SK-N-SH (cell line): Measurements from ENCODE around the gene TCEANC. TPM values are rescaled to one million over a fixed set of nuclear protein-coding genes. Genes with fewer than 3 reads are reported as not detected.

Experiments
- CTCF ChIA-PET: fragments of 300-600, 350-600 bp; formaldehyde crosslinking; extraction: SDS; loops from one replicate; lab custom pipeline; 2021; lab: Yijun Ruan, JAX
- POLR2A ChIA-PET: fragments of 350-600 bp; sonication (Branson Sonifier 250); formaldehyde crosslinking; extraction: SDS; loops from one replicate; lab custom pipeline; 2020; ENCODE audit warnings: antibody characterized with exemption, inconsistent platforms; lab: Yijun Ruan, JAX
- DNase-seq: peaks from one replicate; pipeline ENCODE4 v3.0.0; 2012
- H2AFZ ChIP-seq: fragments of 200-600 bp; sonication (generic); 2 replicates; pipeline ENCODE4 v1.8.1; 2016; ENCODE audit warnings: antibody characterized with exemption, mild to moderate bottlenecking, low read depth
- H3F3A ChIP-seq: fragments of 200-600 bp; sonication (generic); replicated peaks from 2 replicates; pipeline ENCODE3; 2016; ENCODE audit warnings: antibody characterized with exemption, mild to moderate bottlenecking; ENCODE audit not compliant: insufficient read depth
- H3K27ac ChIP-seq, 2 experiments: fragments of 200-500 bp in 1 of 2; fragments of 200-600 bp in 1 of 2; sonication (Bioruptor generic) in 1 of 2; sonication (generic), shearing (Covaris generic) in 1 of 2; 2 replicates each; pipeline versions ENCODE4 v1.5.1 to v1.6.1; 2014 to 2016; ENCODE audit warnings: low read depth in 2 of 2, inconsistent platforms in 1 of 2, low read length in 1 of 2, mild to moderate bottlenecking in 1 of 2, mixed read lengths in 1 of 2
- H3K27me3 ChIP-seq: fragments of 200-600 bp; sonication (generic), shearing (Covaris generic); 2 replicates; pipeline ENCODE4 v1.6.1; 2016; ENCODE audit warnings: mixed run types; ENCODE audit not compliant: insufficient read depth
- H3K36me3 ChIP-seq, 2 experiments: fragments of 200-500 bp in 1 of 2; fragments of 200-600 bp in 1 of 2; sonication (Bioruptor generic) in 1 of 2; sonication (generic) in 1 of 2; replicated peaks in 1 of 2; 2 replicates each; pipeline versions ENCODE3 to v1.5.1; 2014 to 2016; ENCODE audit warnings: low read length in 1 of 2, mild to moderate bottlenecking in 1 of 2; ENCODE audit not compliant: insufficient read depth in 2 of 2, control insufficient read depth in 1 of 2
- H3K4me1 ChIP-seq, 2 experiments: fragments of 200-500 bp in 1 of 2; fragments of 200-600 bp in 1 of 2; sonication (Bioruptor generic) in 1 of 2; sonication (generic), shearing (Covaris generic) in 1 of 2; 2 replicates each; pipeline versions ENCODE4 v1.5.1 to v1.6.1; 2014 to 2016; ENCODE audit warnings: low read depth in 1 of 2, low read length in 1 of 2, mixed run types in 1 of 2; ENCODE audit not compliant: insufficient read depth in 2 of 2, control insufficient read depth in 1 of 2
- H3K4me2 ChIP-seq: fragments of 200-600 bp; sonication (generic), shearing (Covaris generic); 2 replicates; pipeline ENCODE4 v1.6.1; 2017; ENCODE audit warnings: mixed run types
- H3K4me3 ChIP-seq, 2 experiments: fragments of 200-500 bp in 1 of 2; fragments of 200-600 bp in 1 of 2; sonication (Bioruptor generic) in 1 of 2; sonication (generic), shearing (Covaris generic) in 1 of 2; 2 replicates each; pipeline versions ENCODE4 v1.5.1 to v1.8.1; 2014 to 2016; ENCODE audit warnings: low read depth in 2 of 2, inconsistent platforms in 1 of 2, low read length in 1 of 2, mild to moderate bottlenecking in 1 of 2, mixed read lengths in 1 of 2, moderate library complexity in 1 of 2
- H3K79me2 ChIP-seq: fragments of 200-600 bp; sonication (generic); 2 replicates; pipeline ENCODE4 v1.8.1; 2017; ENCODE audit warnings: mild to moderate bottlenecking; ENCODE audit not compliant: insufficient read depth
- H3K9ac ChIP-seq: fragments of 200-600 bp; sonication (generic); 2 replicates; pipeline ENCODE4 v1.6.1; 2017; ENCODE audit warnings: mixed run types
- H3K9me2 ChIP-seq: fragments of 200-600 bp; sonication (generic); 2 replicates; pipeline ENCODE4 v1.6.1; 2017; ENCODE audit warnings: mixed run types
- H3K9me3 ChIP-seq: fragments of 200-600 bp; sonication (generic); 2 replicates; pipeline ENCODE4 v1.6.1; 2017; ENCODE audit warnings: mixed run types, mild to moderate bottlenecking, moderate library complexity
- H4K20me1 ChIP-seq: fragments of 200-600 bp; sonication (generic); 2 replicates; pipeline ENCODE4 v1.6.1; 2017; ENCODE audit warnings: mild to moderate bottlenecking, mixed run types; ENCODE audit not compliant: insufficient read depth
- CTCF ChIP-seq: fragments of 200-600 bp; sonication (generic); IDR thresholded peaks from 2 replicates; pipeline ENCODE4 v1.6.1; 2017; ENCODE audit warnings: antibody characterized with exemption, mild to moderate bottlenecking, moderate library complexity
- EZH2phosphoT487 ChIP-seq: fragments of 200-600 bp; sonication (generic); IDR thresholded peaks from 2 replicates; pipeline ENCODE4 v1.6.1; 2017; ENCODE audit warnings: low read depth, mixed run types, mild to moderate bottlenecking, antibody characterized with exemption, moderate library complexity, borderline replicate concordance
- FOXM1 ChIP-seq: IDR thresholded peaks from 2 replicates; pipeline ENCODE4 v1.4.0; 2012; ENCODE audit warnings: low read depth, mild to moderate bottlenecking
- GATA2 ChIP-seq: sonication (generic); formaldehyde crosslinking; IDR thresholded peaks from 2 replicates; pipeline ENCODE4 v1.5.0; 2020; ENCODE audit warnings: mild to moderate bottlenecking, missing genetic modification reagents
- IRF3 ChIP-seq: fragments of 150-350 bp; IDR thresholded peaks from 2 replicates; pipeline ENCODE4 v1.6.1; 2016; ENCODE audit warnings: mild to moderate bottlenecking, low read depth, low read length
- JUND ChIP-seq: IDR thresholded peaks from 2 replicates; pipeline ENCODE4 v1.4.0; 2012
- MAX ChIP-seq: IDR thresholded peaks from 2 replicates; pipeline ENCODE4 v1.4.0; 2012; ENCODE audit warnings: low read depth
- MXI1 ChIP-seq: IDR thresholded peaks from 2 replicates; pipeline ENCODE4 v1.6.1; 2012; ENCODE audit warnings: mild to moderate bottlenecking, low read depth, low read length, improper control_type of control experiment
- NFIC ChIP-seq: IDR thresholded peaks from 2 replicates; pipeline ENCODE4 v1.4.0; 2012; ENCODE audit warnings: borderline replicate concordance
- NRF1 ChIP-seq: IDR thresholded peaks from 2 replicates; pipeline ENCODE4 v1.6.1; 2012; ENCODE audit warnings: low read depth, mild to moderate bottlenecking, low read length
- POLR2AphosphoS5 ChIP-seq: IDR thresholded peaks from 2 replicates; pipeline ENCODE4 v1.6.1; 2012; ENCODE audit warnings: low read depth, low read length
- RAD21 ChIP-seq: IDR thresholded peaks from 2 replicates; pipeline ENCODE4 v1.6.1; 2012; ENCODE audit warnings: mild to moderate bottlenecking, low read length
- REST ChIP-seq: IDR thresholded peaks from 2 replicates; pipeline ENCODE4 v1.6.1; 2012; ENCODE audit warnings: mild to moderate bottlenecking, low read depth, low read length, moderate library complexity
- RFX5 ChIP-seq: IDR thresholded peaks from 2 replicates; pipeline ENCODE4 v1.6.1; 2012; ENCODE audit warnings: mild to moderate bottlenecking, improper control_type of control experiment, low read length
- RXRA ChIP-seq: IDR thresholded peaks from 2 replicates; pipeline ENCODE4 v1.4.0; 2012; ENCODE audit warnings: low read depth, mild to moderate bottlenecking, borderline replicate concordance
- SMC3 ChIP-seq: IDR thresholded peaks from 2 replicates; pipeline ENCODE4 v1.6.1; 2012; ENCODE audit warnings: low read depth, low read length, improper control_type of control experiment
- TAF1 ChIP-seq: IDR thresholded peaks from 2 replicates; pipeline ENCODE4 v1.6.1; 2012; ENCODE audit warnings: low read depth, mild to moderate bottlenecking, low read length, moderate library complexity, borderline replicate concordance
- TEAD4 ChIP-seq: IDR thresholded peaks from 2 replicates; pipeline ENCODE4 v1.4.0; 2012; ENCODE audit warnings: mild to moderate bottlenecking, borderline replicate concordance; ENCODE audit not compliant: insufficient read depth
- USF1 ChIP-seq: IDR thresholded peaks from 2 replicates; pipeline ENCODE4 v1.4.0; 2012; ENCODE audit warnings: low read depth, borderline replicate concordance
- ZBTB33 ChIP-seq: IDR thresholded peaks from 2 replicates; pipeline ENCODE4 v1.4.0; 2012; ENCODE audit warnings: low read depth, borderline replicate concordance
- WGBS: methylation state at CpG from one replicate; pipeline ENCODE4 v1.1.6; 2017; ENCODE audit warnings: low lambda C conversion rate; 5-methylcytosine and 5-hydroxymethylcytosine counted together
- polyA plus RNA-seq, 3 experiments: library from polyadenylated mRNA; depleted of rRNA; stranded (reverse); fragments of >200 nt; gene quantifications; 2 replicates each; pipeline ENCODE4 v1.2.3, GENCODE V29; 2012

The TCEANC gene
- polyA plus RNA-seq, 1 of the 3 experiments (the other 2 are of a cell fraction): 0.84 TPM

GRCh38 chrX:13697455-13697854, 44.5 kb downstream of the TCEANC start (continued):
- TF ChIP-seq RFX5: no peak

GRCh38 chrX:13697976-13698375, 45.0 kb downstream of the TCEANC start:
- Histone ChIP-seq H3K79me2 (peaks cover 85% of the 10 kb centered on the region), H3K4me3 (no peak overlapping the region), H3K9me3 (no peaks in the 10 kb centered on the region), H3F3A (no peaks in the 10 kb centered on the region), H3K36me3 (no peaks in the 10 kb centered on the region), H3K27ac (no peak overlapping the region), H3K4me1 (peaks cover 2 to 30% of the 10 kb centered on the region in 2 experiments), H3K27me3 (no peaks in the 10 kb centered on the region), H2AFZ (no peak overlapping the region), H3K4me2 (no peak overlapping the region), H3K9me2 (no peaks in the 10 kb centered on the region), H3K9ac (no peak overlapping the region), H4K20me1 (peaks cover 42% of the 10 kb centered on the region)
- WGBS: 100% methylated on average over 1 of the region's 1 CpG
- CTCF ChIA-PET: interaction anchor here (0.8 to 1.6 kb wide), 2 partner anchors 9 to 191 kb away, joined by 3 to 4 read pairs; no protein-coding TSS in a partner anchor
- DNase-seq: no peak
- POLR2A ChIA-PET: no interaction called here
- TF ChIP-seq REST (no peak), TEAD4 (no peak), SMC3 (no peak), MXI1 (no peak), TAF1 (no peak), NFIC (no peak), IRF3 (no peak), ZBTB33 (no peak), GATA2 (CRISPR knock-in tag) (no peak), NRF1 (no peak), FOXM1 (no peak), JUND (no peak), USF1 (no peak), POLR2AphosphoS5 (no peak), RAD21 (no peak), RXRA (no peak), MAX (no peak), EZH2phosphoT487 (no peak), CTCF (no peak)
